Fibroblast of the conjunctiva (primary cell): ENCODE results near the gene ZDHHC17.

Source experiments
- DNase-seq: peaks from one replicate; pipeline ENCODE4 v3.0.0-alpha.2; 2010; ENCODE audit warnings: low read depth

The ZDHHC17 gene

DNA sequence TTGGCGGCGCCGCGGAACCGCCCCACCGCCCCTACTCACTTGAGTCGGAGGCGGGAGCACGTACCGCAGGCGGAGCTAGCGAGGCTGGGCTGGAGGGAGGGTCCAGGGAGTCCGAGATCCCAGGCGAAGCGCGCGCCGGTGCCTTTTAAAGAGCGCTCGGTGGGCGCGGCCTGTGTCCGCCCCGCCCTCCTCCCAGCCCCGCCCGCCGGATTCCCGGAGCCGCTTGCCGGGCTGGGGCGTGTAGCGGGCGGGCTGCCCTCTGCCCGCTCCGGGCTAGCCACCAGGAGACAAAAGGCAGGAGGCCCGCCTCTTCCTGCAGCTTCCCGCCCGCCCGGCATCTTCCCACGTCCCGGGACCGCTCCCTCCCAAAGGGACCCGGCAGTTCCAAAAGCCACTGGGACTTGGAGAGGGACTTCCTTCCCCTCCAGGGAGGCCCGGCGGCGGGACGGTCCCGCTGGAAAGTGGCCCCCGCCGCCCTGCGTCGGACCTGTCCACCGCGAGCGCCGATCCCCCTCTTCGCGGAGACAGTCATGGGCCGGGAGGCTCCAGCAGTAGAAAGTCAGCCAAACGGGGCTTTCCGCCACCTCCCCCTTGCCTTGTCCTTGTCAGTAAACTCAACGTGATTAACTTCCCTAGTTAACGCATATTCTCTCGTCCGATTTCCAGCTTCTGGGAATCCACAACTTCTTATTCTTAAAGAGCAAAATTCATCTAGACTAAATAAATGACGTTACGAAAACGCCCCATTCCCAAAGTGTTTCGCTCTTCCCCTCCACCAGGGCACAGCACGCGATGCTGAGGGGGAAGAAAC lies 115.2 kb downstream of the ZDHHC17 start, which contains the start of gene CSRP2:
Gene CSRP2, minus strand, starts transcription at position 121 of the 811 bp plus-strand sequence. CDS start 12,759 bp downstream, outside the sequence.
- peak; percentile 74 for DNase-seq

- DNase-seq, result no peak
Measured at GRCh38 chr12:76879710-76880518, 116.0 kb downstream of the ZDHHC17 start.

DNA sequence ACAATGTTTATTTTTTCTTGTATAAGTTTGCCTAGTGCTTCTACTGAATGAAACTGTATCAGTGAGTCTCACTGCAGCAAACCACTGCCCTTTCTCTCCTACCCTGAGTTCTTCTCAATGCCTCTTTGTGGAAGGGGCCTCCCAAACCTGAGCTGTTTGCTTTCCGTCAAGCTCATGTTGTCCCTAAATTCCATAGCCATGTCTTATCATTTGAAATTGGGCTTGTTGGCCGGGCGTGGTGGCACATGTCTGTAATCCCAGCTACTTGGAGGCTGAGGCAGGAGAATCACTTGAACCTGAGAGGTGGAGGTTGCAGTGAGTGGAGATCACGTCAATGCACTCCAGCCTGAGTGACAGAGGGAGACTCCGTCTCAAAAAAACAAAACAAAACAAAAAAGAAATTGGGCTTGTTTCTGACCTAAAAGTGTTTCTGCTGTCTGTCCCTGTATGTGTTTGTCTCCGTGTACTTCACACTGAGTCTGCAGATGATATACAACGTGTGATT lies 116.7 kb downstream of the ZDHHC17 start:
- no peak for DNase-seq

- no peak for DNase-seq
Measured at GRCh38 chr12:76881142-76881541, 117.2 kb downstream of the ZDHHC17 start.

GRCh38 chr12:76882367-76882766 lies 118.5 kb downstream of the ZDHHC17 start:
- no peak for DNase-seq

GRCh38 chr12:76883151-76883550 lies 119.2 kb downstream of the ZDHHC17 start:
- no peak for DNase-seq

GRCh38 chr12:76883811-76884210 lies 119.9 kb downstream of the ZDHHC17 start:
- peak; percentile 38 for DNase-seq

GRCh38 chr12:76888775-76889174 lies 124.9 kb downstream of the ZDHHC17 start:
- DNase-seq, result no peak

DNA sequence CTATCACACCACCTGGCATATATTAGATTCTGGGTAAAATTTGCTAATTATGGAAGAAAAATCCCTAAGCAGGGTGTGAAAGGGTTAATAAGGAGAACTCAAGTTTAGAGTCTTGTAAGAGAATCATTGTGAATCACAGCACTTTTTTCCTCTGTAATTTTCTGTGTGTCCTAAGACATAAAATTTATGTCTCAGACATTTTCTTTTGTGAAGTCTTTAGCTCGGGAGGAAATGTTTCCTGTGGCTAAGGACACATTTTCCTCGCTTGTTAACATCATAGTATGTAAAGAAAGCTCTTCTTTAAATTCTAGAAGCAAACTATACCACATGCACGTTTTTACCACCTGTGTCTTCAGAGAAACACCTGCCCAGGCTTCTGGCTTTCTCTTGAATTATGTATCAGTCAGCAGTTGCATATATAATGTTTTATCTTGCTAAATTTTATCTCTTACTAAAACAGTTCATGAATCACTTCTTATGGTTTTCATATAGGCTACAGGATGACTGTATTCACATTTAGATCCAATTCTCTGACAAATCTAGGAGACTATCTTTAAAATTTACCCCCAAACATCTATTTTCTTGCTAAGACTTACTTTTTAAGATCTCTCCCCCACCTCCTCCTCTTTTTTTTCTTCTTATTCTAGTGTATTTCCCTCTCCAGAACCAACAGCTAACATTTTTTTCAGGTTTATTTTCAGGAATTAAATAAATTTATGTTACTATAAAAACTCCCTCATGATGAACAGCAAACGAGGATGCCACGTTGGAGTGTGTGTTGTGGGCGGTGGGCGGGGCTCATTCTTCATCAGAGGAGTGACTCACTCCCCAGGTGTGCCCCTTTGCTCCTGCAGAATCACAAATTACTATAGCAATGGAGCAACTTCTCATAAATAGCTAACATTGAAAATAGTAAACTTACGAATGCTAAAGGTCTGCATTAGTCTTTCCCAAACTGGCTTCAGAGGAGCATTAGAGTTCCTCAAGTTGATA lies 126.5 kb downstream of the ZDHHC17 start:
- no peak for DNase-seq

- DNase-seq, result no peak
Measured at GRCh38 chr12:76891609-76892008, 127.7 kb downstream of the ZDHHC17 start.

GRCh38 chr12:76895796-76896195 lies 131.9 kb downstream of the ZDHHC17 start:
- no peak for DNase-seq

GRCh38 chr12:76896274-76896673 lies 132.4 kb downstream of the ZDHHC17 start:
- DNase-seq, result no peak

GRCh38 chr12:76898442-76898841 lies 134.5 kb downstream of the ZDHHC17 start:
- DNase-seq, result peak; percentile 1

DNA sequence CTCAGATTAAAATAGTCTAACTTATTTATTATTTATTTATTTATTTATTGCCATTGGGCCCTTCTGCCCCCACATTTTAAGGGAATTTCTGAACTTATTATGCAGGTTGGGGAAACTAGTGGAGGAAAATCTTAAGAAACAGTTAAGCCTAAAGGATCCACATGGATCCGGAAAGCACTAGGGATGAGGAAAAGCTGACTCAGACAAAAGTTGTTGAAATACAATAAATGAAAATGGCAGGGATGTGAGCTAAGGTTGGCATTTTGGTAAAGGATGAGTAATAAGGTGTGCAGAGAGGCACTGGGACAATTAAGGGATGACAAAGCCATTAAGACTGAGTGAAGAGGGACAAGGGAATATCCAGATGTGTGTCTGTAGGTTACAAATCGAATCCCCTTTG lies 135.6 kb downstream of the ZDHHC17 start:
- DNase-seq, result no peak

DNA sequence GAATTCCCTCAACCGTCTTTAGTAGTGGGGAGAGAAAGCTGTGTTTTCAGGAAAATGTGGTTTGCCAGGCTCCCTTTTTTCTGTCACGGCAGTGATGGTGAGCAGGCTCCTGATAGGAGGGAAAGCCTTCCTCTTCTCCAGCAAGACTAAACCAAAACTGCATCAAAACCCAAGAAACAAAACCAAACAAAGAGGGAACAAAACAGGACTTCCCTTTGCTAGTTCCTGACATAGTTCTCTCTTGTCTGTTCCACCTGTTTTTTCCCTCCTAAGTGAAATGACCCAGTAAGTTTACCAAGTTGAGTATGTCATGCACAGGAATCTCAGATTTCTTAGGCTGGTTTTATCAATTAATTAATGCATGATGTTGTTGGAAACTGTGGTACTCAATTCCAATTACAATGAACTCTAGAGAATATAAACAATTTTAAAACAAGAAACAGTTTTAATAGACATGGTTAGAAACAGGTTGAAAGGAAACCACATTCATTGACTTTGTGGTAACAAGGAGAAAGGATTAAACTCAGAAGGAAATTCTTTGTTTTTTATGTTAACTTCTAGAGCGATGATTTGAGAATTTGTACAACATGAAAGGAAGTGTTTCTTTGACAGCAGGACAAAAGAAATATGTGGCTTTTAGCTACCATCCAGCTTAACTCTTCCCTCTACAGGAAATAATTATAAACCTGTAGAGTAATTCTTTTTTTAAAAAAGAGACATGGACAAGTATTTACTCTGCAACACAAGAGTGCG lies 137.9 kb downstream of the ZDHHC17 start:
- no peak for DNase-seq
